ENCODE data around the gene CPNE4. TPM values are rescaled to one million over a fixed set of nuclear protein-coding genes. Genes with fewer than 3 reads are reported as not detected.

CPNE4 gene
- total and polyA plus RNA-seq, 9 of the 15 experiments (the other 6 are each of a cell fraction or from before 2014, with no cell fraction given): not detected

DNA sequence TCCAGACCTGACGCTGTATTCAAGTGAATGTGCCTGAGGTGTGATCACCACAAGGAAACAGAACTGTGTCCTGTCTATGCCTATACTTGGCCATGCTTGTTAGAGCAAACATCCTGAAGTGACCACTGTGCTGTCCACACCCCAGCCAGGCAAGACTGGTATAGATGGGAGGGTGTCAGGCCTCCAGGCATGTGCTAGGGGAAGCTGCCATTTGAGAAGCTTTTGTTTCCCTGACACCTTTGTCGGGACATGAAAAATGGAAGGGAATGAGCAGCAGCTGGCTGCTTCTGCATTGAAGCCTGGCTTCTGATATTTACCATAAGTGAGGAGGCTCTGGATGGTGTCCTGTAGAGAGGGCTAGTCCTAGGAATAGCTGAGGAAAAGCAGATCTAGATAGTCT is 106.2 kb downstream of the CPNE4 start (continued):
- TF ChIP-seq, protein P1, sequence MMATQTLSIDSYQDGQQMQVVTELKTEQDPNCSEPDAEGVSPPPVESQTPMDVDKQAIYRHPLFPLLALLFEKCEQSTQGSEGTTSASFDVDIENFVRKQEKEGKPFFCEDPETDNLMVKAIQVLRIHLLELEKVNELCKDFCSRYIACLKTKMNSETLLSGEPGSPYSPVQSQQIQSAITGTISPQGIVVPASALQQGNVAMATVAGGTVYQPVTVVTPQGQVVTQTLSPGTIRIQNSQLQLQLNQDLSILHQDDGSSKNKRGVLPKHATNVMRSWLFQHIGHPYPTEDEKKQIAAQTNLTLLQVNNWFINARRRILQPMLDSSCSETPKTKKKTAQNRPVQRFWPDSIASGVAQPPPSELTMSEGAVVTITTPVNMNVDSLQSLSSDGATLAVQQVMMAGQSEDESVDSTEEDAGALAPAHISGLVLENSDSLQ (IDR thresholded peaks at IDR 0.05): no peak
- TF ChIP-seq ZNF232 (CRISPR knock-in tag; IDR thresholded peaks at IDR 0.05): no peak
- TF ChIP-seq NCOA2 (IDR thresholded peaks at IDR 0.05; ENCODE audit: partially characterized antibody in 2 of 2): no peak
- no peak for TF ChIP-seq ZFX (CRISPR knock-in tag; IDR thresholded peaks at IDR 0.05)
- TF ChIP-seq CHD1 (IDR thresholded peaks at IDR 0.05; ENCODE audit: low read length): no peak
- TF ChIP-seq CCNT2 (IDR thresholded peaks at IDR 0.05; ENCODE audit: borderline replicate concordance, extremely low read depth, insufficient read length, low read depth, low read length): no peak
- TF ChIP-seq PHF8 (IDR thresholded peaks at IDR 0.05; ENCODE audit: borderline replicate concordance, low read length): no peak
- no peak for TF ChIP-seq BRCA1 (IDR thresholded peaks at IDR 0.05)
- TF ChIP-seq BRCA1 (CRISPR knock-in tag; IDR thresholded peaks at IDR 0.05): no peak

DNA sequence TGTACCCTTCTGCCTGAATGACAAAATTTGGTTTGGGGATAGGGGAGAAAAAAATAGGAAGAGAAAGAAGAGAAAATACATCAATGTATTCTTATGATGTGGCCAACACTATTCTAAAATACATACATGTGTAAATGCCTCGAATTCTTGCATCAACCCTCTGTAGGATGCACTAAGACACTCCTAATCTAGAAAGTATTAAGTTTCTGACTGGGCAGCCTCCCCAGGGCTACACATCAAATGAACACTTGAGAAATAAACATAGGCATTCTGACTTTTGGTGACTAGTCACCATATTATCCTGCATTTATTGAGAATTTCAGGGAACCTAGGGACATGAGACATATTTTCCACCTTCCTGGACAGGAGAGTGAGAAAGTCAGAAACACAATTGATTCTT is 109.2 kb downstream of the CPNE4 start:
- FAIRE-seq: no peak
- BruUV-seq (replicated peaks): no TSS peak
- no peak overlapping the region for H3K4me2 ChIP-seq (ENCODE audit: insufficient read depth, low read length)
- no peak for ATAC-seq
- in situ Hi-C loops (cut with MboI) (no loop called here), intact Hi-C loops (cut with micrococcal nuclease) (no loop called here)
- DNase-seq (ENCODE audit: extremely low read depth in 1 of 4, low spot score in 3 of 4): no peak
- no peak overlapping the region for H3K4me3 ChIP-seq
- WGBS (ENCODE audit: insufficient coverage, low coverage, missing lambda C conversion rate): 0% methylated on average over 1 of the region's 1 CpG
- ChIA-PET CTCF (ENCODE audit: low intra/inter-chr PET ratio) (no interaction called here), POLR2A (no interaction called here)
- TF ChIP-seq PHF8 (IDR thresholded peaks at IDR 0.05; ENCODE audit: borderline replicate concordance, low read length) (no peak), KLF16 (IDR thresholded peaks at IDR 0.05) (no peak), ZNF184 (CRISPR knock-in tag; IDR thresholded peaks at IDR 0.05) (no peak), POLR2G (IDR thresholded peaks at IDR 0.05; ENCODE audit: low read depth, low read length) (no peak), ELF1 (tag; IDR thresholded peaks at IDR 0.05) (no peak), HOXB6 (CRISPR knock-in tag; IDR thresholded peaks at IDR 0.05; ENCODE audit: borderline replicate concordance) (no peak), ZNF140 (CRISPR knock-in tag; IDR thresholded peaks at IDR 0.05) (no peak)
- TF ChIP-seq, protein P2, sequence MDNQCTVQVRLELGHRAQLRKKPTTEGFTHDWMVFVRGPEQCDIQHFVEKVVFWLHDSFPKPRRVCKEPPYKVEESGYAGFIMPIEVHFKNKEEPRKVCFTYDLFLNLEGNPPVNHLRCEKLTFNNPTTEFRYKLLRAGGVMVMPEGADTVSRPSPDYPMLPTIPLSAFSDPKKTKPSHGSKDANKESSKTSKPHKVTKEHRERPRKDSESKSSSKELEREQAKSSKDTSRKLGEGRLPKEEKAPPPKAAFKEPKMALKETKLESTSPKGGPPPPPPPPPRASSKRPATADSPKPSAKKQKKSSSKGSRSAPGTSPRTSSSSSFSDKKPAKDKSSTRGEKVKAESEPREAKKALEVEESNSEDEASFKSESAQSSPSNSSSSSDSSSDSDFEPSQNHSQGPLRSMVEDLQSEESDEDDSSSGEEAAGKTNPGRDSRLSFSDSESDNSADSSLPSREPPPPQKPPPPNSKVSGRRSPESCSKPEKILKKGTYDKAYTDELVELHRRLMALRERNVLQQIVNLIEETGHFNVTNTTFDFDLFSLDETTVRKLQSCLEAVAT (IDR thresholded peaks at IDR 0.05): no peak
- TF ChIP-seq, protein P3, sequence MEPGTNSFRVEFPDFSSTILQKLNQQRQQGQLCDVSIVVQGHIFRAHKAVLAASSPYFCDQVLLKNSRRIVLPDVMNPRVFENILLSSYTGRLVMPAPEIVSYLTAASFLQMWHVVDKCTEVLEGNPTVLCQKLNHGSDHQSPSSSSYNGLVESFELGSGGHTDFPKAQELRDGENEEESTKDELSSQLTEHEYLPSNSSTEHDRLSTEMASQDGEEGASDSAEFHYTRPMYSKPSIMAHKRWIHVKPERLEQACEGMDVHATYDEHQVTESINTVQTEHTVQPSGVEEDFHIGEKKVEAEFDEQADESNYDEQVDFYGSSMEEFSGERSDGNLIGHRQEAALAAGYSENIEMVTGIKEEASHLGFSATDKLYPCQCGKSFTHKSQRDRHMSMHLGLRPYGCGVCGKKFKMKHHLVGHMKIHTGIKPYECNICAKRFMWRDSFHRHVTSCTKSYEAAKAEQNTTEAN (CRISPR knock-in tag; IDR thresholded peaks at IDR 0.05): no peak
- H3K9ac ChIP-seq (ENCODE audit: insufficient read depth in 1 of 2, low read depth in 2 of 2, low read length in 2 of 2): no peak overlapping the region
- H3K27ac ChIP-seq (ENCODE audit: extremely low read depth, low read depth, low read length): no peak overlapping the region
- H3K9me3 ChIP-seq (replicated peaks; ENCODE audit: control insufficient read depth, insufficient read depth, low read depth, low read length): no peaks in the 10 kb centered on the region
- H3K79me2 ChIP-seq (ENCODE audit: control insufficient read depth, insufficient read depth, low read length): no peaks in the 10 kb centered on the region
- H2AFZ ChIP-seq (ENCODE audit: low read depth, low read length): no peak overlapping the region
- no peaks in the 10 kb centered on the region for H4K20me1 ChIP-seq (replicated peaks; ENCODE audit: control insufficient read depth, insufficient read depth, low read length)
- no peaks in the 10 kb centered on the region for H3K36me3 ChIP-seq (ENCODE audit: control insufficient read depth, insufficient read depth, low read length)
- H3K4me1 ChIP-seq (replicated peaks in 1 of 2; ENCODE audit: control insufficient read depth in 2 of 2, insufficient read depth in 2 of 2, low read length in 2 of 2): no peaks in the 10 kb centered on the region
- H3K27me3 ChIP-seq (ENCODE audit: control insufficient read depth in 2 of 2, insufficient read depth in 2 of 2, low read length in 2 of 2): no peaks in the 10 kb centered on the region
- H3K9me1 ChIP-seq (ENCODE audit: control insufficient read depth, insufficient read depth, low read length): no peaks in the 10 kb centered on the region

Data from K562 (cell line).